Trophoblast cell (in vitro differentiated cells and primary cell): ENCODE measurements around the gene RAB9B.

Experiments
- DNase-seq, 2 donors: peaks; one replicate each; pipeline ENCODE4 v3.0.0-alpha.2; 2016
- H2AFZ ChIP-seq: 2 replicates; pipeline ENCODE4 v1.6.1; 2013; ENCODE audit warnings: low read length, moderate library complexity, mild to moderate bottlenecking; ENCODE audit not compliant: insufficient read depth, poor library complexity
- H2AK5ac ChIP-seq: 2 replicates; pipeline ENCODE4 v1.6.1; 2013; ENCODE audit warnings: mild to moderate bottlenecking, low read length
- H2BK120ac ChIP-seq: 2 replicates; pipeline ENCODE4 v1.6.1; 2013; ENCODE audit warnings: low read length, mild to moderate bottlenecking, moderate library complexity; ENCODE audit not compliant: insufficient read depth, poor library complexity
- H2BK12ac ChIP-seq: 2 replicates; pipeline ENCODE4 v1.6.1; 2013; ENCODE audit warnings: mild to moderate bottlenecking, low read length, moderate library complexity
- H2BK5ac ChIP-seq: 2 replicates; pipeline ENCODE4 v1.6.1; 2013; ENCODE audit warnings: low read length, low read depth, moderate library complexity, mild to moderate bottlenecking; ENCODE audit not compliant: poor library complexity
- H3K14ac ChIP-seq: 2 replicates; pipeline ENCODE4 v1.6.1; 2013; ENCODE audit warnings: mild to moderate bottlenecking, low read length
- H3K18ac ChIP-seq: 2 replicates; pipeline ENCODE4 v1.6.1; 2013; ENCODE audit warnings: mild to moderate bottlenecking, low read length
- H3K23ac ChIP-seq: 2 replicates; pipeline ENCODE4 v1.6.1; 2013; ENCODE audit warnings: low read length
- H3K27ac ChIP-seq: 2 replicates; pipeline ENCODE4 v1.5.1; 2013; ENCODE audit warnings: low read depth, mild to moderate bottlenecking, inconsistent platforms, low read length, moderate library complexity
- H3K27me3 ChIP-seq: 2 replicates; pipeline ENCODE4 v1.6.1; 2013; ENCODE audit warnings: inconsistent platforms, mild to moderate bottlenecking, low read length, moderate library complexity; ENCODE audit not compliant: insufficient read depth
- H3K36me3 ChIP-seq, 2 experiments: 1 replicate in 1 of 2; 2 replicates in 1 of 2; pipeline ENCODE4 v1.6.1; 2013; ENCODE audit warnings: low read length in 2 of 2, mild to moderate bottlenecking in 2 of 2, moderate library complexity in 1 of 2; ENCODE audit not compliant: insufficient read depth in 2 of 2, control insufficient read depth in 1 of 2
- H3K4ac ChIP-seq: 2 replicates; pipeline ENCODE4 v1.6.1; 2013; ENCODE audit warnings: low read depth, mild to moderate bottlenecking, low read length, moderate library complexity
- H3K4me1 ChIP-seq, 2 experiments: 1 replicate in 1 of 2; 2 replicates in 1 of 2; pipeline ENCODE4 v1.6.1; 2013; ENCODE audit warnings: low read length in 2 of 2, mild to moderate bottlenecking in 2 of 2, moderate library complexity in 1 of 2; ENCODE audit not compliant: insufficient read depth in 2 of 2, control insufficient read depth in 1 of 2
- H3K4me2 ChIP-seq: 2 replicates; pipeline ENCODE4 v1.6.1; 2013; ENCODE audit warnings: inconsistent platforms, mild to moderate bottlenecking, low read length, moderate library complexity
- H3K4me3 ChIP-seq: 2 replicates; pipeline ENCODE4 v1.5.1; 2013; ENCODE audit warnings: mild to moderate bottlenecking, low read depth, low read length, inconsistent platforms
- H3K79me1 ChIP-seq: one replicate; pipeline ENCODE4 v1.6.1; 2013; ENCODE audit warnings: low read length
- H3K79me2 ChIP-seq: 2 replicates; pipeline ENCODE4 v1.6.1; 2013; ENCODE audit warnings: low read length, mild to moderate bottlenecking; ENCODE audit not compliant: control insufficient read depth, insufficient read depth, poor library complexity
- H3K9ac ChIP-seq: 2 replicates; pipeline ENCODE4 v1.6.1; 2013; ENCODE audit warnings: mild to moderate bottlenecking, low read length
- H3K9me3 ChIP-seq: 2 replicates; pipeline ENCODE4 v1.6.1; 2013; ENCODE audit warnings: low read depth, mild to moderate bottlenecking, control low read depth, inconsistent platforms, low read length; ENCODE audit not compliant: insufficient read depth
- H4K12ac ChIP-seq: 2 replicates; pipeline ENCODE4 v1.6.1; 2013; ENCODE audit warnings: low read depth, mild to moderate bottlenecking, low read length, moderate library complexity
- H4K8ac ChIP-seq: 2 replicates; pipeline ENCODE4 v1.6.1; 2013; ENCODE audit warnings: low read depth, mild to moderate bottlenecking, low read length, moderate library complexity
- H4K91ac ChIP-seq: one replicate; pipeline ENCODE4 v1.6.1; 2013; ENCODE audit warnings: low read depth, mild to moderate bottlenecking, low read length, moderate library complexity
- WGBS: extraction: QIAGEN DNeasy Blood & Tissue Kit; methylation state at CpG from one replicate; pipeline ENCODE4 v1.1.7; 2013; ENCODE audit warnings: missing lambda C conversion rate; ENCODE audit not compliant: insufficient read length, insufficient coverage; ENCODE audit errors: extremely low coverage; 5-methylcytosine and 5-hydroxymethylcytosine counted together

RAB9B gene

DNA sequence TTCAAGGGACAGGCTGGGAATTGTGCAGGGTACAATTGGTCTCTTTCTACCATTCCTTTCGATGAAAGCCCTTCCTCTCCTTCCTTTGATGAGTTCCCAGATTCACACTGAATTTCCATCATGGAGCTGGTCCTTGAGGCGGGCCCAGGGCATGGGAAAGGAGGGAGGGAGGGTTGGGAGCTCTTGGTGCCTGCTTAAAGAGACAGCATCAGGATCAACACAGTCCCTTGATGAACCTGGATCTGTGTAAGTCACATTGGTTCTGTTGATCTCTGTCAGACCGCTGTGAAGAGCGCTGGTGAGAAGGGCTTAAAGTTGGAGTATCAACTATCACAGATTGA, 51.0 kb downstream of the RAB9B start:
- Histone ChIP-seq H3K14ac (no peak overlapping the region), H2AK5ac (no peak overlapping the region), H2BK120ac (no peak overlapping the region), H3K18ac (no peak overlapping the region), H3K23ac (no peak overlapping the region), H3K9me3 (no peaks in the 10 kb centered on the region), H3K4me2 (no peak overlapping the region), H4K12ac (no peak overlapping the region), H3K36me3 (no peaks in the 10 kb centered on the region), H3K79me2 (no peaks in the 10 kb centered on the region), H3K4me3 (no peak overlapping the region), H2BK12ac (no peak overlapping the region), H3K4ac (no peak overlapping the region), H3K79me1 (no peaks in the 10 kb centered on the region), H3K4me1 (peaks cover 0 to 2% of the 10 kb centered on the region in 2 experiments), H2AFZ (no peak overlapping the region), H3K27ac (no peak overlapping the region), H4K91ac (no peak overlapping the region), H4K8ac (no peak overlapping the region), H3K27me3 (no peaks in the 10 kb centered on the region), H3K9ac (no peak overlapping the region), H2BK5ac (no peak overlapping the region)
- WGBS: no CpG with 5 or more reads among the region's 4 CpGs
- no peak for DNase-seq

DNA sequence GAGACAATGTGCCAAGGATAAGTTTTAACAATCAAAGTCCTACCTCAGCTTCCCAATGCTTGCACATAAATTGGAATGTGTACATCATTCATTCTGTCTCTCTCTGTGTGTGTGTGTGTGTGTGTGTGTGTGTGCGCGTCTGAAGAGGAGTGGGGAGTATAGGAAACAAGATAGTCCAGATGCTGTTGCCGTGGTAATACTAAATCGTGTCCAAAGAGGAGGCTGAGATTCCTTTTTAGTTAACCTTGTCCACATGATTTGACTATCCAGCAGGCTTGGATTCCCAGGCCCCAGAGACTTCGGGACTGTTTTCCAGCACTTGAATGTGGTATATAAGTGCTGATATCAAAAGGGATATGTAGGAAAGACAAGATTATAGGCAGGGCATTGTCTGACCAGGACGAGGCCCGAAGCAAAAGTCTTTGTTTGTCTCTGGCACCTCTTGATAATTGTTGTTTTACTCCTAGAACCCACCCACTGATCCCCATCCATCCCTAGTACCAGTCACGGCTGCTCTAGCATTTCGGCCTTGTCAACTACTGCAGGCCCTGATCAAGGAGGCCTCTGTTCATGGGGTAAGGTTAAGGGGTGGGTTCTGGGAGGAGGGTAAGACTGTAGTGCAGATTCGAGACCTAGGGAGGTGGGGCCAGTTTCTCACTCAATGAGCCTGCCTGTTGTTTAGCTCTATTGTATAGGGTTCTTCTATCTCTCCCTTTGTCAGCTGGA, 51.6 kb downstream of the RAB9B start:
- H3K9me3 ChIP-seq: no peaks in the 10 kb centered on the region
- H2BK5ac ChIP-seq: no peak overlapping the region
- no peak overlapping the region for H2AK5ac ChIP-seq
- no peak overlapping the region for H3K4me2 ChIP-seq
- no peaks in the 10 kb centered on the region for H3K36me3 ChIP-seq
- H3K23ac ChIP-seq: no peak overlapping the region
- no peak overlapping the region for H4K91ac ChIP-seq
- no peak for DNase-seq
- H3K4ac ChIP-seq: no peak overlapping the region
- no peak overlapping the region for H3K4me3 ChIP-seq
- H3K18ac ChIP-seq: no peak overlapping the region
- H2BK12ac ChIP-seq: no peak overlapping the region
- no peak overlapping the region for H3K9ac ChIP-seq
- H3K4me1 ChIP-seq: peaks cover 0 to 2% of the 10 kb centered on the region in 2 experiments
- no peak overlapping the region for H2BK120ac ChIP-seq
- H3K27me3 ChIP-seq: no peaks in the 10 kb centered on the region
- no peak overlapping the region for H4K8ac ChIP-seq
- no peaks in the 10 kb centered on the region for H3K79me1 ChIP-seq
- H4K12ac ChIP-seq: no peak overlapping the region
- H2AFZ ChIP-seq: no peak overlapping the region
- no CpG with 5 or more reads among the region's 10 CpGs for WGBS
- no peak overlapping the region for H3K14ac ChIP-seq
- no peak overlapping the region for H3K27ac ChIP-seq
- no peaks in the 10 kb centered on the region for H3K79me2 ChIP-seq

DNA sequence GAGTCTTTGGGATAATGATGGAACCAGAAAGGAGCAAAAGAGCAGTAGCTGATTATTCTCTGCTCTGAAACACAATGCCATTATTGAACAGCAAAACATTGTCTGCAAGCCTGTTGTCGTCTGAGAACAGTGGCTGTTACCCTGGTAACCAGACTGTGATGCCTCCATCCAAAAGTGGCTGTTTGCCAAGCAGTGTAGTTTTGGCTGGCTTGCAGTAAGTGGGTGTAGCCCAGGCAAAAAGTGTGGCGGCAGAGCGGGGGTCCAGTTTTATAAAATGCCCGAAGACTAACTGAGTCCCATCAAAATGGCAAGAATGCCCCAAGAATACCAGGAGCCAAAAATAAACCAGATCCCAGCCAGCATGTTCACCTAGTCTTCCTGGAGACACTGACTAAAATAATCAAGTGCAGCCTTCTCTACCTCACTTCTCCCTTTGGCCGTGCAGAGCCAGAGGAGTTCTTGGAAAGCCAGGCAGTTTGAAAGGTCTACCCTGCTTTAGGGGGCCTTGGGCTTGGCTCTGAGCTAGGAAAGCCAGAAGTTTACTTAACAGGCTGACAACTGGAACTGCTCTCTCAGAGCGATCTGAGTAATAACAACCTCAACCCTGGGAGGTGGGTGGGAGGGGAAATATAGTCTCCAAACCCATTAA, 52.8 kb downstream of the RAB9B start:
- H3K4me1 ChIP-seq: peaks cover 0 to 2% of the 10 kb centered on the region in 2 experiments
- no peak overlapping the region for H2AFZ ChIP-seq
- H3K36me3 ChIP-seq: no peaks in the 10 kb centered on the region
- no peak overlapping the region for H3K4me3 ChIP-seq
- H3K4ac ChIP-seq: no peak overlapping the region
- H4K12ac ChIP-seq: no peak overlapping the region
- H4K8ac ChIP-seq: no peak overlapping the region
- H3K27me3 ChIP-seq: no peaks in the 10 kb centered on the region
- WGBS: no CpG with 5 or more reads among the region's 6 CpGs
- no peak overlapping the region for H4K91ac ChIP-seq
- no peak overlapping the region for H2BK12ac ChIP-seq
- no peak overlapping the region for H3K4me2 ChIP-seq
- H3K79me2 ChIP-seq: no peaks in the 10 kb centered on the region
- no peak overlapping the region for H3K27ac ChIP-seq
- H2AK5ac ChIP-seq: no peak overlapping the region
- no peak for DNase-seq
- no peak overlapping the region for H2BK120ac ChIP-seq
- H3K23ac ChIP-seq: no peak overlapping the region
- no peak overlapping the region for H2BK5ac ChIP-seq
- no peaks in the 10 kb centered on the region for H3K9me3 ChIP-seq
- no peak overlapping the region for H3K18ac ChIP-seq
- no peak overlapping the region for H3K14ac ChIP-seq
- H3K9ac ChIP-seq: no peak overlapping the region
- H3K79me1 ChIP-seq: no peaks in the 10 kb centered on the region

DNA sequence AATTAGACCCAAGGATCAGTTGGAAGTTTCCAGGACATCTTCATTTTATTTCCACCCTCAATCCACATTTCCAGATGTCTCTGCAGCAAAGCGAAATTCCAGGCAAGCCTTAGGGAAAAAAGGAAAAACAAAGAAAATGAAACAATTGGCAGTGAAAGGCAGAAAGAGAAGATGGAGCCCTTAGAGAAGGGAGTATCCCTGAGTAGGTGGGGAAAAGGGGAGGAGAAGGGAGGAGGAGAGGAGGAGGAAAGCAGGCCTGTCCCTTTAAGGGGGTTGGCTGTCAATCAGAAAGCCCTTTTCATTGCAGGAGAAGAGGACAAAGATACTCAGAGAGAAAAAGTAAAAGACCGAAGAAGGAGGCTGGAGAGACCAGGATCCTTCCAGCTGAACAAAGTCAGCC, 55.5 kb downstream of the RAB9B start, which contains the start of gene PLP1:
TSS of gene PLP1 (plus strand) at position 295 of the 400 bp plus-strand sequence. CDS start 156 bp downstream, outside the sequence.
- no peak within 1 kb of the TSS for H2AFZ ChIP-seq
- no peak within 1 kb of the TSS for H3K27ac ChIP-seq
- H3K4me1 ChIP-seq: peaks cover 0 to 2% of the 10 kb centered on the region in 2 experiments
- H3K18ac ChIP-seq: no peak within 1 kb of the TSS
- H3K23ac ChIP-seq: no peak within 1 kb of the TSS
- no peak within 1 kb of the TSS for H2BK120ac ChIP-seq
- no peak within 1 kb of the TSS for H3K4me2 ChIP-seq
- no peak within 1 kb of the TSS for H2BK12ac ChIP-seq
- no peaks in the 10 kb centered on the region for H3K79me2 ChIP-seq
- H3K27me3 ChIP-seq: no peaks in the 10 kb centered on the region
- no peaks in the 10 kb centered on the region for H3K9me3 ChIP-seq
- H4K12ac ChIP-seq: no peak within 1 kb of the TSS
- H3K79me1 ChIP-seq: no peaks in the 10 kb centered on the region
- H3K4ac ChIP-seq: no peak within 1 kb of the TSS
- H2AK5ac ChIP-seq: no peak within 1 kb of the TSS
- H3K36me3 ChIP-seq: no peaks in the 10 kb centered on the region
- no peak within 1 kb of the TSS for H2BK5ac ChIP-seq
- H3K14ac ChIP-seq: no peak within 1 kb of the TSS
- H4K8ac ChIP-seq: no peak within 1 kb of the TSS
- WGBS: no CpG with 5 or more reads among the region's 2 CpGs
- no peak for DNase-seq
- H4K91ac ChIP-seq: no peak within 1 kb of the TSS
- no peak within 1 kb of the TSS for H3K4me3 ChIP-seq
- no peak within 1 kb of the TSS for H3K9ac ChIP-seq
